ENCODE data around the gene DEAF1.

DEAF1 gene

DNA sequence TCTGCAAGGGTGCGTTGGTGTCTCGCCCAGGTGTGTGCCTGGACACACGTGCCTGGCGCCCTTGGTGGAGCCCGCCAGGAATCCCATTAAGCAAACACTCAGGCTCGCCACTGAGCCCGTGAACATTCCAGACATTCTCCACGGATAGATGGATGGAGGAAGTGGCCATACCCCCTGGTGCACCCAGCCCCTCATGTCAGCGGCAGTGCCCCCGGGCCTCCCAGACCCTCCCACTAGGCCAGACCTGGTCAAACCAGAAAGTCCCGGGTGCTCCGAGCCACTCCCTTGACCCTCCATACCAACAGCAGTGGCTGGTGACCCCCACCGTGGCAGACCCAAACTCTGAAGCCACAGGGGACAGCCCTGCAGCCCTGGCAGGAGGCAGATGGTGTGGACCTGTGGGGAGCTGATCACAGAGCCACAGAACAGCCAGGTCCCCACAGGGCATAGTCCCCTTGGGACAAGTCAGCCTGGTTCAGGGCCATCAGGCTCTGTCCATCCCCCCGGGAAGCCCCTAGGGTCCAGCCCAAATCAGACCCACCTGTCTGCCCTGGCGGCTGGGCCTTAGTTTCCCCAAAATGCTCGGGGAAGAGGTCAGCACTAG lies 12.9 kb upstream of the DEAF1 start:
- peaks cover 7% of the 10 kb centered on the region for H3K27me3 ChIP-seq (ENCODE audit: insufficient read depth, insufficient read length)
- peak overlapping the region; percentile 90 for H3K9ac ChIP-seq (ENCODE audit: insufficient read length, low read depth)
- H3K4me3 ChIP-seq (ENCODE audit: insufficient read length, low read depth) = no peak overlapping the region
- no peak for TF ChIP-seq ZNF274 (IDR thresholded peaks at IDR 0.05; ENCODE audit: low read depth, low read length)
- TF ChIP-seq SUZ12 (IDR thresholded peaks at IDR 0.05; ENCODE audit: extremely low read depth, insufficient read depth, insufficient read length) = no peak
- TF ChIP-seq YY1 (IDR thresholded peaks at IDR 0.05; ENCODE audit: insufficient read depth, insufficient read length) = no peak
- no peak for DNase-seq (ENCODE audit: low read depth, low spot score)
- H3K4me1 ChIP-seq (ENCODE audit: insufficient read depth, insufficient read length) = peaks cover 37% of the 10 kb centered on the region
- H3K36me3 ChIP-seq (ENCODE audit: insufficient read depth, insufficient read length, low read length) = peaks cover 33% of the 10 kb centered on the region
- no peaks in the 10 kb centered on the region for H3K9me3 ChIP-seq (ENCODE audit: insufficient read depth, low read length)

GRCh38 chr11:706957-707816 lies 12.2 kb upstream of the DEAF1 start:
- TF ChIP-seq YY1 (IDR thresholded peaks at IDR 0.05; ENCODE audit: insufficient read depth, insufficient read length) (no peak), SUZ12 (IDR thresholded peaks at IDR 0.05; ENCODE audit: extremely low read depth, insufficient read depth, insufficient read length) (no peak), ZNF274 (IDR thresholded peaks at IDR 0.05; ENCODE audit: low read depth, low read length) (no peak)
- Histone ChIP-seq H3K27me3 (ENCODE audit: insufficient read depth, insufficient read length) (peaks cover 7% of the 10 kb centered on the region), H3K36me3 (ENCODE audit: insufficient read depth, insufficient read length, low read length) (peaks cover 39% of the 10 kb centered on the region), H3K9me3 (ENCODE audit: insufficient read depth, low read length) (no peaks in the 10 kb centered on the region), H3K4me3 (ENCODE audit: insufficient read length, low read depth) (peak overlapping the region; percentile 53), H3K4me1 (ENCODE audit: insufficient read depth, insufficient read length) (peaks cover 42% of the 10 kb centered on the region), H3K9ac (ENCODE audit: insufficient read length, low read depth) (peak overlapping the region; percentile 90)
- DNase-seq (ENCODE audit: low read depth, low spot score) = no peak

DNA sequence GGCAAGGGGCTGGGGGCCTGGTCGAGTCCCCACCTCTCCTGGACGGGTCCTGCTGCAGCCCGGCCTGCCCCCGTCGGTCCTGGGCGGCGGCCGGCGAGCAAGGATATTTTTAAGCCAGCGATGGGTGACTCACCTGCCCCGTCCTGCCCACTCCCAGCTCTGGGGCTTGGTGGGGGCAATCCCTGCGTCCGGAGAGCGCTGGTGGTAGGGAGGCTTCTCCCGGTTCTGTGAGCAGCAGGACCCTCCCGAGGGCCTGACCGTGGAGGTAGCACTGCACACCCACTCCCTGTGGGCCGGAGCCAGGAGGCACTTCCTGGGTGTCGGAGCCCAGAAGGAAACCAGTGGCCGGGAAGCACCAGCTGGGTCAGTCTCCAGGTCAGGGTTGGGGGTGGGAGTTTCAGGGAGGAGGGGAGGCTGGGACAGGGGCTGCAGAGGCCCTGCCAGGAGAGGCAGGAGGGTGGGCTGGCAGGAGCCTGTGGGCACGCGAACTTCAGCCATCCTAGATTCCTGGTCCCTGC lies 11.5 kb upstream of the DEAF1 start:
- Histone ChIP-seq H3K36me3 (ENCODE audit: insufficient read depth, insufficient read length, low read length) (peaks cover 46% of the 10 kb centered on the region), H3K9ac (ENCODE audit: insufficient read length, low read depth) (peak overlapping the region; percentile 90), H3K4me1 (ENCODE audit: insufficient read depth, insufficient read length) (peaks cover 42% of the 10 kb centered on the region), H3K4me3 (ENCODE audit: insufficient read length, low read depth) (peak overlapping the region; percentile 53), H3K27me3 (ENCODE audit: insufficient read depth, insufficient read length) (peaks cover 7% of the 10 kb centered on the region), H3K9me3 (ENCODE audit: insufficient read depth, low read length) (no peaks in the 10 kb centered on the region)
- no peak for DNase-seq (ENCODE audit: low read depth, low spot score)
- no peak for TF ChIP-seq ZNF274 (IDR thresholded peaks at IDR 0.05; ENCODE audit: low read depth, low read length)
- TF ChIP-seq SUZ12 (IDR thresholded peaks at IDR 0.05; ENCODE audit: extremely low read depth, insufficient read depth, insufficient read length) = no peak

DNA sequence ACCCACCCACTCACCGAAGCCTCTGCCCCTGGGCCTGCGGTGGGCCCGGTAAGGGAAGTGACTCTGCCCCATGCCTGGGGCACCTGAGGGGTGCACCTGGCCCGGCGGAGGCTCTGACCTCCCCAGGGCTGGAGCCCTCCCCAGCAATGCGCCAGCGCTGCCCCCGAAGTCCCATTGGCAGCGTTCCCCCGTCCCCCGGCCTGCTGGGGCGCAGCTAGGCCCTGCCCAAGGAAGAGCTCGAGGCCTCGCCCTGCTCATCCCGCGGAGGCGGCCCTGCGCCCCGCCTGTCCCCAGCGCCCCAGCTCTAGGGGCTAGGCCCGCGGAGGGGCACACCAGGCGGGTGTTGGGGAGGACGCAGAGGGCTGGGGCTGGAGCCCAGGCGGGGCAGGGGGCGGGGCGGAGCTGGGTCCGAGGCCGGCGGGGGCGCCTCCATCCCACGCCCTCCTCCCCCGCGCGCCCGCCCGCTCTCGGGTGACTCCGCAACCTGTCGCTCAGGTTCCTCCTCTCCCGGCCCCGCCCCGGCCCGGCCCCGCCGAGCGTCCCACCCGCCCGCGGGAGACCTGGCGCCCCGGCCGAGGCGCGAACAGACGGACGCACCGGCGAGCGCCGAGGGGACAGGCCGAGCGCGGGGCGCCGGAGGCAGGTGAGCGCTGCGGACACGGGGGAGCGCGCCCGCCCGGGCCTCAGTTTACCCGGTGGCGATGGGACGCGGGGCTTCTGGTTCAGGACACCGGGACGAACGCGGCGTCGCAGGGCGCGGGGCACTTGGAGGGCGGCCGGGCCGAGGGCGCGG lies 10.8 kb upstream of the DEAF1 start, which contains the start of gene EPS8L2:
Gene EPS8L2, plus strand, starts transcription at position 586 of the 793 bp plus-strand sequence. CDS start 3,177 bp downstream, outside the sequence.
- Histone ChIP-seq H3K4me1 (ENCODE audit: insufficient read depth, insufficient read length) (peaks cover 42% of the 10 kb centered on the region), H3K36me3 (ENCODE audit: insufficient read depth, insufficient read length, low read length) (peaks cover 48% of the 10 kb centered on the region), H3K27me3 (ENCODE audit: insufficient read depth, insufficient read length) (peaks cover 7% of the 10 kb centered on the region), H3K4me3 (ENCODE audit: insufficient read length, low read depth) (peak within 1 kb of the TSS; percentile 53), H3K9me3 (ENCODE audit: insufficient read depth, low read length) (no peaks in the 10 kb centered on the region), H3K9ac (ENCODE audit: insufficient read length, low read depth) (peak within 1 kb of the TSS; percentile 90)
- no peak for DNase-seq (ENCODE audit: low read depth, low spot score)
- TF ChIP-seq YY1 (IDR thresholded peaks at IDR 0.05; ENCODE audit: insufficient read depth, insufficient read length) = no peak
- no peak for TF ChIP-seq ZNF274 (IDR thresholded peaks at IDR 0.05; ENCODE audit: low read depth, low read length)
- no peak for TF ChIP-seq SUZ12 (IDR thresholded peaks at IDR 0.05; ENCODE audit: extremely low read depth, insufficient read depth, insufficient read length)

DNA sequence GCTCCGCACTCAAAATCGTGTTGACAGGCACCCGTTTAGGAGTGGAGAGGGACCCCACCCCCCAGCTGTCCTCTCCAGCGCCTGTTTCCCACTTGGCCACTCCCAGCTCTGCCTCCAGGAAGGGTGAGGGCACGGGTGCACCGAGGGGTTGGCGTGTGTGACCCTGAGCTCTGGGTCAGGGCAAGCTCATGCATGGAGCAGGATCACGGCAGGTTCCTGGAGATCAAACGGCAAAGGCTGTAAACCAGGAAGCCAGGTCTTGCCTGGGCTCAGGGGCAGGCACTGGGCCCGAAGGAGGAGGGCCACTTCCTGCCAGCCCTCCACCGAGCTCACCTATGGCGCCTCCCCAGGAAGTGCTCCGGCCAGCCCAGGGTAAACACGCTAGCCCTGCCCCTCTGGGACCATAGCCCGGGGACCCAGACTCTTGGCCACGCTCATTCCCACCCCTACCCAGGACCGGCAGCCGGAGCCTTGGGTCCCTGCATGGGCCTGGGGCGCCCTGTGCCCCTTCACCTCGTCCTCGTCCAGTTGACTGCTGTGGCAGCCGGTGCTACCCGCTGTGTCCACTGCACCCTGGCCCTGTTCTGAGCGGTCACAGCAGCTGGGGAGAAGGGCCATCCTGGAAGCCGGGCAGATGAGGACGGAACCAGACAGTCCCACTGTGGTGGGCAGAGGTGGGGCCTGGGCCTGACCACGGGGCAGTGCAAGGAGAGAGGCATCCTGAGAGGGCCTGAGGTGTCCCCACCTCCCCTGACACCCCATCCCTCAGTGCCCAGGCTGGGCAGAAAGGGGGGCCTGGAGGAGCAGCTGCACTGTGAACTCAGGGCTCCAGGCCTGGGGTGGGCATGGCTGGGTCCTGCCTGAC lies 10.0 kb upstream of the DEAF1 start:
- no peak for TF ChIP-seq SUZ12 (IDR thresholded peaks at IDR 0.05; ENCODE audit: extremely low read depth, insufficient read depth, insufficient read length)
- no peak for TF ChIP-seq ZNF274 (IDR thresholded peaks at IDR 0.05; ENCODE audit: low read depth, low read length)
- TF ChIP-seq YY1 (IDR thresholded peaks at IDR 0.05; ENCODE audit: insufficient read depth, insufficient read length) = no peak
- Histone ChIP-seq H3K27me3 (ENCODE audit: insufficient read depth, insufficient read length) (peaks cover 7% of the 10 kb centered on the region), H3K4me1 (ENCODE audit: insufficient read depth, insufficient read length) (peaks cover 34% of the 10 kb centered on the region), H3K4me3 (ENCODE audit: insufficient read length, low read depth) (no peak overlapping the region), H3K9me3 (ENCODE audit: insufficient read depth, low read length) (no peaks in the 10 kb centered on the region), H3K9ac (ENCODE audit: insufficient read length, low read depth) (peak overlapping the region; percentile 76), H3K36me3 (ENCODE audit: insufficient read depth, insufficient read length, low read length) (peaks cover 51% of the 10 kb centered on the region)
- no peak for DNase-seq (ENCODE audit: low read depth, low spot score)

- H3K36me3 ChIP-seq (ENCODE audit: insufficient read depth, insufficient read length, low read length) = peaks cover 50% of the 10 kb centered on the region
Measured at GRCh38 chr11:704228-704674, 9.2 kb upstream of the DEAF1 start.

More at GRCh38 chr11:704228-704674, 9.2 kb upstream of the DEAF1 start:
- Histone ChIP-seq H3K9me3 (ENCODE audit: insufficient read depth, low read length) (no peaks in the 10 kb centered on the region), H3K9ac (ENCODE audit: insufficient read length, low read depth) (no peak overlapping the region), H3K4me3 (ENCODE audit: insufficient read length, low read depth) (no peak overlapping the region), H3K4me1 (ENCODE audit: insufficient read depth, insufficient read length) (peaks cover 29% of the 10 kb centered on the region), H3K27me3 (ENCODE audit: insufficient read depth, insufficient read length) (peaks cover 7% of the 10 kb centered on the region)
- TF ChIP-seq YY1 (IDR thresholded peaks at IDR 0.05; ENCODE audit: insufficient read depth, insufficient read length) (no peak), SUZ12 (IDR thresholded peaks at IDR 0.05; ENCODE audit: extremely low read depth, insufficient read depth, insufficient read length) (no peak), ZNF274 (IDR thresholded peaks at IDR 0.05; ENCODE audit: low read depth, low read length) (no peak)
- no peak for DNase-seq (ENCODE audit: low read depth, low spot score)
